GM23248 (cell line): ENCODE data around the gene CSF1R. TPM values are rescaled to one million over a fixed set of nuclear protein-coding genes. Genes with fewer than 3 reads are reported as not detected.

Experiments
- DNase-seq: peaks from one replicate; pipeline ENCODE4 v3.0.0-alpha.2; 2015
- H2AFZ ChIP-seq: fragments of 200-600 bp; sonication (generic); 2 replicates; pipeline ENCODE4 v1.6.1; 2016; ENCODE audit warnings: antibody characterized with exemption
- H3F3A ChIP-seq: fragments of 200-600 bp; sonication (generic); 2 replicates; pipeline ENCODE4 v1.6.1; 2016; ENCODE audit warnings: mild to moderate bottlenecking, antibody characterized with exemption, mixed run types; ENCODE audit not compliant: insufficient read depth
- H3K27ac ChIP-seq: fragments of 200-600 bp; sonication (generic); 2 replicates; pipeline ENCODE4 v1.5.1; 2016; ENCODE audit warnings: mild to moderate bottlenecking
- H3K27me3 ChIP-seq: fragments of 200-600 bp; sonication (generic); replicated peaks from 2 replicates; pipeline ENCODE4 v1.6.1; 2016; ENCODE audit warnings: mild to moderate bottlenecking; ENCODE audit not compliant: insufficient read depth
- H3K36me3 ChIP-seq: fragments of 200-600 bp; sonication (generic); 2 replicates; pipeline ENCODE4 v1.6.1; 2016; ENCODE audit warnings: low read depth, mild to moderate bottlenecking
- H3K4me1 ChIP-seq: fragments of 200-600 bp; sonication (generic); 2 replicates; pipeline ENCODE4 v1.6.1; 2016; ENCODE audit warnings: mild to moderate bottlenecking; ENCODE audit not compliant: insufficient read depth
- H3K4me2 ChIP-seq: fragments of 200-600 bp; sonication (generic); one replicate; pipeline ENCODE4 v1.6.1; 2016; ENCODE audit warnings: mild to moderate bottlenecking; ENCODE audit not compliant: unreplicated experiment
- H3K4me3 ChIP-seq: fragments of 200-600 bp; sonication (generic); 2 replicates; pipeline ENCODE4 v1.5.1; 2016; ENCODE audit warnings: mild to moderate bottlenecking
- H3K79me2 ChIP-seq: fragments of 200-600 bp; sonication (generic); 2 replicates; pipeline ENCODE4 v1.6.1; 2016; ENCODE audit warnings: mild to moderate bottlenecking; ENCODE audit not compliant: insufficient read depth
- H3K9ac ChIP-seq: fragments of 200-600 bp; sonication (generic); 2 replicates; pipeline ENCODE4 v1.6.1; 2016; ENCODE audit warnings: mild to moderate bottlenecking
- H3K9me2 ChIP-seq: fragments of 200-600 bp; sonication (generic); 2 replicates; pipeline ENCODE4 v1.6.1; 2016; ENCODE audit warnings: mixed run types, mild to moderate bottlenecking, moderate library complexity; ENCODE audit not compliant: insufficient read depth
- H3K9me3 ChIP-seq: fragments of 200-600 bp; sonication (generic); one replicate; pipeline ENCODE4 v1.6.1; 2017; ENCODE audit warnings: low read depth
- H4K20me1 ChIP-seq: fragments of 200-600 bp; sonication (generic); 2 replicates; pipeline ENCODE4 v1.6.0; 2016; ENCODE audit not compliant: insufficient read depth
- EZH2 ChIP-seq: fragments of 200-600 bp; sonication (generic); IDR thresholded peaks from 2 replicates; pipeline ENCODE4 v1.6.1; 2018; ENCODE audit warnings: antibody characterized with exemption, mild to moderate bottlenecking; ENCODE audit not compliant: insufficient read depth, poor library complexity, severe bottlenecking
- EZH2phosphoT487 ChIP-seq: fragments of 200-600 bp; sonication (generic); IDR thresholded peaks from 2 replicates; pipeline ENCODE4 v1.6.1; 2018; ENCODE audit warnings: antibody characterized with exemption, moderate library complexity, mild to moderate bottlenecking, low read depth; ENCODE audit not compliant: insufficient read depth
- WGBS, 2 experiments: methylation state at CpG; one replicate each; pipeline ENCODE4 v1.1.6; 2015 to 2017; ENCODE audit warnings: low lambda C conversion rate in 2 of 2, low coverage in 1 of 2; ENCODE audit errors: missing lambda C conversion rate in 2 of 2; 5-methylcytosine and 5-hydroxymethylcytosine counted together
- in situ Hi-C: fragments of 300-500 bp; cut with MboI; formaldehyde crosslinking; loops from 2 replicates; pipeline ENCODE4 v1.15.0; 2020
- polyA plus RNA-seq: library from polyadenylated mRNA; unstranded; fragments of >200 nt; fragmentation: Nextera tagmentation; extraction: Ambion mirVana; gene quantifications from 2 replicates; pipeline ENCODE4 v1.2.1, GENCODE V29; 2016
- total RNA-seq: library from RNA; depleted of rRNA; stranded (reverse); fragments of >200 nt; shearing (Covaris generic); gene quantifications from 2 replicates; pipeline ENCODE4 v1.2.3, GENCODE V29; 2014

The CSF1R gene
- total and polyA plus RNA-seq, 2 experiments from 2014 or later = 0.56 TPM; not detected in 1

- H3K27ac ChIP-seq = no peak overlapping the region
- H3K27me3 ChIP-seq = no peaks in the 10 kb centered on the region
- H3K79me2 ChIP-seq = no peaks in the 10 kb centered on the region
- peaks cover 26% of the 10 kb centered on the region for H3F3A ChIP-seq
- H4K20me1 ChIP-seq = no peaks in the 10 kb centered on the region
- WGBS, 2 experiments = 85 to 87% methylated on average over 3 of the region's 3 CpGs
- H3K4me2 ChIP-seq = no peak overlapping the region
- no peak overlapping the region for H3K9ac ChIP-seq
- H3K4me1 ChIP-seq = peaks cover 9% of the 10 kb centered on the region
- peaks cover 42% of the 10 kb centered on the region for H3K36me3 ChIP-seq
- in situ Hi-C loops = loop anchor here (25.0 kb wide), 1 partner anchor 283 kb away; no protein-coding TSS in a partner anchor
- TF ChIP-seq EZH2phosphoT487 (no peak), EZH2 (no peak)
- no peak overlapping the region for H3K4me3 ChIP-seq
- no peaks in the 10 kb centered on the region for H3K9me3 ChIP-seq
- H3K9me2 ChIP-seq = no peaks in the 10 kb centered on the region
- no peak for DNase-seq
- H2AFZ ChIP-seq = no peak overlapping the region
Observed at GRCh38 chr5:150120062-150120441, 33.7 kb upstream of the CSF1R start.

- Histone ChIP-seq H3K36me3 (peaks cover 40% of the 10 kb centered on the region), H3K4me3 (no peak overlapping the region), H3K9me2 (no peaks in the 10 kb centered on the region), H3K27me3 (no peaks in the 10 kb centered on the region), H3K9me3 (no peaks in the 10 kb centered on the region), H3F3A (peaks cover 27% of the 10 kb centered on the region), H3K4me2 (no peak overlapping the region), H4K20me1 (no peaks in the 10 kb centered on the region), H3K79me2 (no peaks in the 10 kb centered on the region), H3K9ac (no peak overlapping the region), H2AFZ (no peak overlapping the region), H3K27ac (no peak overlapping the region), H3K4me1 (peaks cover 9% of the 10 kb centered on the region)
- in situ Hi-C loops = loop anchor here (25.0 kb wide), 1 partner anchor 282 kb away; no protein-coding TSS in a partner anchor
- WGBS, 2 experiments = 73 to 76% methylated on average over 10 of the region's 10 CpGs
- DNase-seq = no peak
- TF ChIP-seq EZH2phosphoT487 (no peak), EZH2 (no peak)
Observed at GRCh38 chr5:150119421-150120061, 33.2 kb upstream of the CSF1R start.

GRCh38 chr5:150118561-150119229 lies 32.3 kb upstream of the CSF1R start:
- no peaks in the 10 kb centered on the region for H3K9me3 ChIP-seq
- H3K36me3 ChIP-seq = peaks cover 33% of the 10 kb centered on the region

GRCh38 chr5:150117945-150118560 lies 31.7 kb upstream of the CSF1R start:
- in situ Hi-C loops = loop anchor here (25.0 kb wide), 1 partner anchor 281 kb away; no protein-coding TSS in a partner anchor
- H2AFZ ChIP-seq = no peak overlapping the region
- 89 to 91% methylated on average over 8 to 9 of the region's 9 CpGs for WGBS, 2 experiments

More at GRCh38 chr5:150118561-150119229, 32.3 kb upstream of the CSF1R start:
- in situ Hi-C loops = loop anchor here (25.0 kb wide), 1 partner anchor 281 kb away; no protein-coding TSS in a partner anchor
- no peak overlapping the region for H3K27ac ChIP-seq
- H3K9me2 ChIP-seq = no peaks in the 10 kb centered on the region
- H3K4me1 ChIP-seq = peaks cover 12% of the 10 kb centered on the region
- 94 to 96% methylated on average over 11 of the region's 11 CpGs for WGBS, 2 experiments
- no peaks in the 10 kb centered on the region for H3K79me2 ChIP-seq
- H3K27me3 ChIP-seq = no peaks in the 10 kb centered on the region
- H4K20me1 ChIP-seq = no peaks in the 10 kb centered on the region
- H3K4me3 ChIP-seq = no peak overlapping the region
- peaks cover 34% of the 10 kb centered on the region for H3F3A ChIP-seq
- no peak for DNase-seq
- no peak overlapping the region for H3K9ac ChIP-seq
- TF ChIP-seq EZH2phosphoT487 (no peak), EZH2 (no peak)
- no peak overlapping the region for H2AFZ ChIP-seq
- H3K4me2 ChIP-seq = no peak overlapping the region

More at GRCh38 chr5:150117945-150118560, 31.7 kb upstream of the CSF1R start:
- H3K4me2 ChIP-seq = no peak overlapping the region
- no peak overlapping the region for H3K27ac ChIP-seq
- H3K4me1 ChIP-seq = peaks cover 19% of the 10 kb centered on the region
- H4K20me1 ChIP-seq = no peaks in the 10 kb centered on the region
- H3K9me2 ChIP-seq = no peaks in the 10 kb centered on the region
- no peak for TF ChIP-seq EZH2phosphoT487
- no peak for TF ChIP-seq EZH2
- H3K27me3 ChIP-seq = no peaks in the 10 kb centered on the region
- no peaks in the 10 kb centered on the region for H3K9me3 ChIP-seq
- no peaks in the 10 kb centered on the region for H3K79me2 ChIP-seq
- H3F3A ChIP-seq = peaks cover 40% of the 10 kb centered on the region
- peaks cover 27% of the 10 kb centered on the region for H3K36me3 ChIP-seq
- H3K9ac ChIP-seq = no peak overlapping the region
- DNase-seq = no peak
- H3K4me3 ChIP-seq = no peak overlapping the region
